Measurements from ENCODE around the gene ARHGEF16. TPM values are rescaled to one million over a fixed set of nuclear protein-coding genes. Genes with fewer than 3 reads are reported as not detected.

The ARHGEF16 gene
- total RNA-seq, 2 experiments from 2014 or later: 0.21 TPM; not detected in 1

GRCh38 chr1:3522112-3522511 is 67.6 kb downstream of the ARHGEF16 start:
- ChIA-PET CTCF (no interaction called here), POLR2A (no interaction called here)

- POLR2A ChIA-PET: no interaction called here
- CTCF ChIA-PET: no interaction called here
Measured at GRCh38 chr1:3522564-3523265, 68.2 kb downstream of the ARHGEF16 start.

- ChIA-PET POLR2A (no interaction called here), CTCF (no interaction called here)
Measured at GRCh38 chr1:3523980-3524379, 69.5 kb downstream of the ARHGEF16 start.

GRCh38 chr1:3524556-3525203 is 70.2 kb downstream of the ARHGEF16 start:
- ChIA-PET POLR2A (no interaction called here), CTCF (no interaction called here)

- ChIA-PET POLR2A (interaction anchor here (0.7 kb wide), 1 partner anchor 1130 kb away, joined by 7 read pairs; no protein-coding TSS in a partner anchor), CTCF (no interaction called here)
Measured at GRCh38 chr1:3525551-3526482, 71.4 kb downstream of the ARHGEF16 start.

GRCh38 chr1:3527774-3528173 is 73.3 kb downstream of the ARHGEF16 start:
- CTCF ChIA-PET: interaction anchor here (1.4 to 1.5 kb wide), 2 partner anchors 37 to 91 kb away, joined by 3 read pairs; no protein-coding TSS in a partner anchor

GRCh38 chr1:3529099-3529729 is 74.7 kb downstream of the ARHGEF16 start:
- POLR2A ChIA-PET: no interaction called here

More at GRCh38 chr1:3527774-3528173, 73.3 kb downstream of the ARHGEF16 start:
- POLR2A ChIA-PET: no interaction called here

GRCh38 chr1:3530086-3530925 is 75.8 kb downstream of the ARHGEF16 start:
- ChIA-PET CTCF (interaction anchor here (0.7 to 2.4 kb wide), 3 partner anchors 12 to 77 kb away, joined by 3 to 8 read pairs (median 4); no protein-coding TSS in a partner anchor), POLR2A (no interaction called here)

More at GRCh38 chr1:3529099-3529729, 74.7 kb downstream of the ARHGEF16 start:
- CTCF ChIA-PET: interaction anchor here (2.4 kb wide), 1 partner anchor 11 kb away, joined by 8 read pairs; no protein-coding TSS in a partner anchor

Other genes with a start within 250 kb of the ARHGEF16 start
- gene MEGF6, start 156.8 kb downstream of the ARHGEF16 start, total RNA-seq: 1 to 10 TPM; 1.3 to 1.6 TPM
- gene TPRG1L, start 170.3 kb downstream of the ARHGEF16 start, total RNA-seq: 10 to 100 TPM; 14.2 to 15.0 TPM
- gene WRAP73, start 195.4 kb downstream of the ARHGEF16 start, total RNA-seq: 10 to 100 TPM; 31.3 to 35.6 TPM
- gene TP73, start 197.9 kb downstream of the ARHGEF16 start, total RNA-seq: under 1 TPM; 0.84 to 0.95 TPM